Ascending aorta (tissue), 2 donors: ENCODE results near the gene SALL2. TPM values are rescaled to one million over a fixed set of nuclear protein-coding genes. Genes with fewer than 3 reads are reported as not detected.

Experiments
- DNase-seq, 2 donors: peaks; one replicate each; pipeline ENCODE4 v3.0.0-alpha.2; 2019; ENCODE audit warnings: low spot score in 2 of 2
- H3K27ac ChIP-seq, 2 donors: fragments of 200-600 bp; sonication (generic); one replicate each; pipeline ENCODE4 v1.5.1; 2016 to 2017; ENCODE audit warnings: mild to moderate bottlenecking in 1 of 2
- H3K27me3 ChIP-seq: fragments of 200-600 bp; sonication (generic); one replicate; pipeline ENCODE4 v1.5.1; 2017
- H3K36me3 ChIP-seq, 2 donors: fragments of 200-600 bp; sonication (generic); one replicate each; pipeline ENCODE4 v1.5.1; 2016
- H3K4me1 ChIP-seq, 2 donors: fragments of 200-600 bp; sonication (generic); one replicate each; pipeline ENCODE4 v1.5.1; 2016 to 2017; ENCODE audit warnings: mild to moderate bottlenecking in 1 of 2
- H3K4me3 ChIP-seq, 2 donors: fragments of 200-600 bp; sonication (generic); one replicate each; pipeline ENCODE4 v1.5.1; 2016 to 2017; ENCODE audit warnings: mild to moderate bottlenecking in 1 of 2
- H3K9me3 ChIP-seq, 2 donors: fragments of 200-600 bp; sonication (generic); one replicate each; pipeline ENCODE4 v1.5.1; 2016
- intact Hi-C: fragments of 100-400 bp; cut with DNase I; formaldehyde crosslinking; loops from one replicate; pipeline ENCODE4 v1.15.1; 2023
- total RNA-seq: library from RNA; depleted of rRNA; stranded (reverse); fragments of >200 nt; gene quantifications from one replicate; pipeline ENCODE4 v1.1.0, GENCODE V29; 2016
- TF ChIP-seq, protein P1 (sequence below), 3 experiments: fragments of 200-600 bp in 2 of 3; fragments of 450-650 bp in 1 of 3; sonication (generic) in 2 of 3; IDR thresholded peaks; one replicate each; pipeline ENCODE4 v1.5.1; 2016 to 2019; ENCODE audit warnings: antibody characterized with exemption in 3 of 3, mild to moderate bottlenecking in 1 of 3, moderate library complexity in 1 of 3

Gene SALL2
- total RNA-seq, 1 donor from 2014 or later, result 18.0 TPM

DNA sequence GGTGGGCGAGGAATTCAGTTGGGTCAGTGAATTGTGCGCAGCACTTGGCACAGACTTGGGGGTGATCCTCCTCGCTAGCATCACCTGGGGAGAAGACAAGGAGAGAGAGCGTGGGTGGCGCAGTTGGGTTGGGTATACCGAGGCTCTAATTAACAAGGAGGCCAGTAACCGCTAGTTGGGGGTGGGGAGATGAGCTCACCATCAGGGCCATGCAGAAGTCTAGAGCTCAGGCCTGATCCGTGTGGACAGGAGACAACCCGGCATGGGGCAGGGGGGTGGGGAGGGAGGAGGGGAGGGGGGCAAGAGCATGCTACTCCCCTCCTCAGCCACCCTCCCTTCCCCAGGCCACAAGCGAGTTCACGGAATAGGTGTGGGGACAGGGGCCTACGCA is 580 bp downstream of the SALL2 start:
- Histone ChIP-seq H3K36me3 (peaks cover 0 to 3% of the 10 kb centered on the region in 2 donors), H3K27ac (peak overlapping the region; percentile 51 to 67), H3K27me3 (no peaks in the 10 kb centered on the region), H3K9me3 (no peaks in the 10 kb centered on the region), H3K4me1 (peaks cover 4 to 6% of the 10 kb centered on the region in 2 donors), H3K4me3 (peak overlapping the region; percentile 59 to 88)
- TF ChIP-seq, protein P1, sequence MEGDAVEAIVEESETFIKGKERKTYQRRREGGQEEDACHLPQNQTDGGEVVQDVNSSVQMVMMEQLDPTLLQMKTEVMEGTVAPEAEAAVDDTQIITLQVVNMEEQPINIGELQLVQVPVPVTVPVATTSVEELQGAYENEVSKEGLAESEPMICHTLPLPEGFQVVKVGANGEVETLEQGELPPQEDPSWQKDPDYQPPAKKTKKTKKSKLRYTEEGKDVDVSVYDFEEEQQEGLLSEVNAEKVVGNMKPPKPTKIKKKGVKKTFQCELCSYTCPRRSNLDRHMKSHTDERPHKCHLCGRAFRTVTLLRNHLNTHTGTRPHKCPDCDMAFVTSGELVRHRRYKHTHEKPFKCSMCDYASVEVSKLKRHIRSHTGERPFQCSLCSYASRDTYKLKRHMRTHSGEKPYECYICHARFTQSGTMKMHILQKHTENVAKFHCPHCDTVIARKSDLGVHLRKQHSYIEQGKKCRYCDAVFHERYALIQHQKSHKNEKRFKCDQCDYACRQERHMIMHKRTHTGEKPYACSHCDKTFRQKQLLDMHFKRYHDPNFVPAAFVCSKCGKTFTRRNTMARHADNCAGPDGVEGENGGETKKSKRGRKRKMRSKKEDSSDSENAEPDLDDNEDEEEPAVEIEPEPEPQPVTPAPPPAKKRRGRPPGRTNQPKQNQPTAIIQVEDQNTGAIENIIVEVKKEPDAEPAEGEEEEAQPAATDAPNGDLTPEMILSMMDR (IDR thresholded peaks at IDR 0.05), result no peak
- intact Hi-C loops, result no loop called here
- DNase-seq, result no peak

DNA sequence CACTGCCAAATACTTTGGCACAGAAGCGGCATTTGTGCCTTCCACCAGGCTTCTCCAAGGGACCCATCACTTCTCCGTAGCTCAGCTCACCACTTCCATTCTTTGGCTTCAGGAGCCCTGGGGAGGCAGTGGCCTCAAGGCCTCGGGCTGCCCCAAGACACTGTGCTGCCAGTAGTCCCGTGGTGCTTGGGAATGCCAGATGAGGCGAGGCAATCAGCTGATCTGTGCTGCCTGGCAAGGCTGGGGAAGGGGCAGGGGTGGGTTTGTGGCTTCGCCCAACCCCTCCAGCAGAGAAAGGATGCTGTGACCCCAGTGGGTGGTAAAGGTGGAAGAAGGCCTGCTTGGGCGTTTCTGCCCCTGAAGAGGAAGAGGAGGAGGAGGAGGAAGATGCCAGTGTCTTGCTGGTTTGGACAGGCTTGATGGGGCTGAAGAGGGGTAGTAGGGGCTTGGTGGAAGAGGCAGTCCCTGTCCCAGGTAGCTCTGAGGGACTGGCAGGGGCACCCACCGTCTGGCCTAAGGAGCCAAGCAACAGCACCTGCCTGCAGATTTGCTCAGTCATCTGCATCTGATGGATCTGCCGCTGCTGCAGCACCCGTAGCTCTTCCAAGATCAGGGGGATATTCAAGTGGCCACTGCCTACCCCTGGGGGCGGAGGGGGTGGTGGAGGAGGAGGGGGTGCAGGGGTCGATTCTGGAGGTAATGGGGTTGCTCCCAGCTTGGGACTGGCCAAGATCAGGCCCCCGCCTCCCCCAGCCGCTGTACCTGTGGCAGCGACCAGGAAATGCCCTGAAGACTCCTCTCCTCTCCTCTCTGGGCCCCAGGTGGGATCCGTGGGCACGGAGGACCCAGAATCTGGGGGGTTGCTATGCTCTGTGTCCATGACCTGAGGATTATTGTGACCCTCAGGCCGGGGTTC is 1.3 kb downstream of the SALL2 start:
- no peak for DNase-seq
- Histone ChIP-seq H3K36me3 (peaks cover 0 to 3% of the 10 kb centered on the region in 2 donors), H3K4me3 (peak overlapping the region; percentile 59 to 88), H3K9me3 (no peaks in the 10 kb centered on the region), H3K4me1 (peaks cover 4 to 6% of the 10 kb centered on the region in 2 donors), H3K27ac (peak overlapping the region in 1 of 2 donors; percentile 67), H3K27me3 (no peaks in the 10 kb centered on the region)
- intact Hi-C loops, result no loop called here
- TF ChIP-seq, protein P1 (IDR thresholded peaks at IDR 0.05), result no peak

DNA sequence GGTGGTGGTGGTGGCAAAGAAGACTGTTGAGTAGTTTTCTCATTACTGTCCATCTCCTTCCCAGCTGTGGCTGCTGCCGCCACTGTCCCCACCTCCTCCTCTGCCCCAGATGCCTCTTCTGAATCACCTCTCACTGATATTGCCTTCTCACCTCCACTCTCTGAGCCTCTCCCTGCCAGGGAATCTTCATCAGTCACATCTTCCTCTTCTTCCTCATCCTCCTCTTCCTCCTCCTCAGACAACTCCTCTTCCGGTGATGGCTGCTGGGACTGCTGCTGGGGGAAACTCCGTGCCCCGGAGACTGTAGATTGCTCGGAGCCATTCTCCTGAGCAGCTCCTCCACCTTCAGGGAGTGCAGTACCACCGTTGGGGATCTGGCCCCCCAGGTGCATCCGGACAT is 2.9 kb downstream of the SALL2 start:
- H3K27ac ChIP-seq, result no peak overlapping the region
- no peak for DNase-seq
- peaks cover 4 to 6% of the 10 kb centered on the region in 2 donors for H3K4me1 ChIP-seq
- no peak overlapping the region for H3K4me3 ChIP-seq
- TF ChIP-seq, protein P1 (IDR thresholded peaks at IDR 0.05), result no peak
- no peaks in the 10 kb centered on the region for H3K9me3 ChIP-seq
- no peaks in the 10 kb centered on the region for H3K27me3 ChIP-seq
- H3K36me3 ChIP-seq, result peaks cover 0 to 3% of the 10 kb centered on the region in 2 donors
- intact Hi-C loops, result no loop called here

DNA sequence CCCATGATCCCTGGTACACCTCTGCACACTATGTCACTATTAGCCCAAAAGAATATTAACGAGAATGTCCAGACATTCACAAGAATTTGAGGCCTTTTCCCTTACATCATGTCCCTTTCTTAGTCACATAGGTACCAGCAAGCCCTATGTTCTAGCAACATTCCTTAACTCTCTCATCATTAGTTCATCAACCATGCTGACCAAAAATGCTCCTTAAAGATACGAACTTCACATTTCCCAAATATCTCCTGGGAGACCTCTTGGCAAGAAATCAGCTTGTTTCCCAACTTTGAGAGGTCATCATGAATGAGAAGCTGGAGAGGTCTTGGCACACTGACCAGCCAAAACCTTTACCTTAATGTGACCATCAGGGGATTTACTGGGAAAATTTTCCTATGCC is 4.6 kb downstream of the SALL2 start:
- Histone ChIP-seq H3K9me3 (no peaks in the 10 kb centered on the region), H3K4me3 (no peak overlapping the region), H3K27me3 (no peaks in the 10 kb centered on the region), H3K36me3 (peaks cover 0 to 3% of the 10 kb centered on the region in 2 donors), H3K27ac (no peak overlapping the region), H3K4me1 (no peaks in the 10 kb centered on the region)
- TF ChIP-seq, protein P1 (IDR thresholded peaks at IDR 0.05), result no peak
- no peak for DNase-seq
- intact Hi-C loops, result no loop called here

DNA sequence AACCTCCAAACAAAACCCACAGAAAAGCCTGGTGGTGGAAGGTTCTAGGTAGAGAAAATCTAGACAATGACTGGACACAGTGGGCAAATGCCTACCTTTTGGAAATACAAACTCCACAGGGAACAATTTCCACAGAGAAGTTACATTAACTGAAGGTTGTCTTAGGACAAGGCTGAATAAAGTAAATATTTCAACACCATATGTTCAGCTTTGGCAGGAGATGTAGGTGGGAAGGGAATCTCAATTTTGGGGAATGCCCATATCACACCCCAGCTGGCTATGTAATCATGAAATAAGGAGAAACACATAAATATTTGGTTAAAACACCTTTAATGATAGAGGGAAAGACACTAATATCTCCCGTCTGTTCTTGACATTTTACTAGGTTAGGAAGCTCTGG is 5.4 kb downstream of the SALL2 start:
- TF ChIP-seq, protein P1 (IDR thresholded peaks at IDR 0.05), result no peak
- H3K36me3 ChIP-seq, result peaks cover 0 to 3% of the 10 kb centered on the region in 2 donors
- no peaks in the 10 kb centered on the region for H3K9me3 ChIP-seq
- H3K4me3 ChIP-seq, result no peak overlapping the region
- no peaks in the 10 kb centered on the region for H3K27me3 ChIP-seq
- DNase-seq, result no peak
- intact Hi-C loops, result no loop called here
- no peak overlapping the region for H3K27ac ChIP-seq
- no peaks in the 10 kb centered on the region for H3K4me1 ChIP-seq
